ENCODE data around the gene SIRT4. TPM values are rescaled to one million over a fixed set of nuclear protein-coding genes. Genes with fewer than 3 reads are reported as not detected.

The SIRT4 gene
- total RNA-seq, 1 donor = 1.1 TPM

- Histone ChIP-seq H3K4me2 (ENCODE audit: insufficient read depth, low read length) (peak overlapping the region; percentile 94), H3K36me3 (ENCODE audit: insufficient read depth, low read length) (no peaks in the 10 kb centered on the region), H3K79me2 (ENCODE audit: insufficient read depth, low read length) (peaks cover 82% of the 10 kb centered on the region), H3K4me3 (ENCODE audit: insufficient read depth, low read length) (peak overlapping the region; percentile 83), H4K20me1 (ENCODE audit: insufficient read depth, low read length) (peaks cover 48% of the 10 kb centered on the region), H3K27ac (ENCODE audit: low read depth, low read length) (peak overlapping the region; percentile 47), H3K27me3 (ENCODE audit: insufficient read depth, low read length) (no peaks in the 10 kb centered on the region), H2AFZ (ENCODE audit: low read length) (no peak overlapping the region), H3K4me1 (ENCODE audit: insufficient read depth, low read length) (peaks cover 50% of the 10 kb centered on the region), H3K9me3 (ENCODE audit: low read depth, low read length) (no peaks in the 10 kb centered on the region)
- TF ChIP-seq CTCF (IDR thresholded peaks at IDR 0.05; ENCODE audit: extremely low read depth, low read depth, low read length) = no peak
- no peak for DNase-seq (ENCODE audit: insufficient read length, low spot score, missing footprints)
Observed at GRCh38 chr12:120261951-120262851, 39.9 kb upstream of the SIRT4 start.

GRCh38 chr12:120262852-120263747 lies 39.0 kb upstream of the SIRT4 start:
- no peaks in the 10 kb centered on the region for H3K9me3 ChIP-seq (ENCODE audit: low read depth, low read length)
- TF ChIP-seq CTCF (IDR thresholded peaks at IDR 0.05; ENCODE audit: extremely low read depth, low read depth, low read length) = no peak
- H3K4me3 ChIP-seq (ENCODE audit: insufficient read depth, low read length) = peak overlapping the region; percentile 83
- peaks cover 74% of the 10 kb centered on the region for H3K79me2 ChIP-seq (ENCODE audit: insufficient read depth, low read length)
- peaks cover 41% of the 10 kb centered on the region for H4K20me1 ChIP-seq (ENCODE audit: insufficient read depth, low read length)
- H3K4me2 ChIP-seq (ENCODE audit: insufficient read depth, low read length) = peak overlapping the region; percentile 94
- H2AFZ ChIP-seq (ENCODE audit: low read length) = no peak overlapping the region
- H3K36me3 ChIP-seq (ENCODE audit: insufficient read depth, low read length) = no peaks in the 10 kb centered on the region
- H3K27ac ChIP-seq (ENCODE audit: low read depth, low read length) = peak overlapping the region; percentile 47
- peaks cover 41% of the 10 kb centered on the region for H3K4me1 ChIP-seq (ENCODE audit: insufficient read depth, low read length)
- no peak for DNase-seq (ENCODE audit: insufficient read length, low spot score, missing footprints)
- H3K27me3 ChIP-seq (ENCODE audit: insufficient read depth, low read length) = no peaks in the 10 kb centered on the region

DNA sequence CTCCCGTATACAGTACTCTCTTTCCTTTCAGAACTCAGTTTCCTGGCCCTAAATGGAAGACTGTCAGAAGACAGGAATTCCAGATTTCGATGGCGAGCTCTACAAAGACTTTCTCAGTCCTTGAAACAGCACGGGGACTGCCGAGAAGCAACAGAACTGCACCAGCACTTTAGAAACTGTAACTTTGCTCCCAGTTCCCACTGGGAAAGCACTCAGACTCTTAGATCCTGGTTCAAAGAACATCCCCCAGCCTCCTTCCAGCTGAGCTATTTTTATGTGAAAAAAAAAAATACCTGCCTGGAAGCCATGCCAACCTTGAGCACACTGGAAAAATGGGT lies 38.4 kb upstream of the SIRT4 start:
- H3K4me3 ChIP-seq (ENCODE audit: insufficient read depth, low read length) = peak overlapping the region; percentile 83
- peaks cover 35% of the 10 kb centered on the region for H3K4me1 ChIP-seq (ENCODE audit: insufficient read depth, low read length)
- no peak for DNase-seq (ENCODE audit: insufficient read length, low spot score, missing footprints)
- H3K36me3 ChIP-seq (ENCODE audit: insufficient read depth, low read length) = no peaks in the 10 kb centered on the region
- H3K4me2 ChIP-seq (ENCODE audit: insufficient read depth, low read length) = peak overlapping the region; percentile 94
- H3K27me3 ChIP-seq (ENCODE audit: insufficient read depth, low read length) = no peaks in the 10 kb centered on the region
- no peak for TF ChIP-seq CTCF (IDR thresholded peaks at IDR 0.05; ENCODE audit: extremely low read depth, low read depth, low read length)
- no peaks in the 10 kb centered on the region for H3K9me3 ChIP-seq (ENCODE audit: low read depth, low read length)
- peak overlapping the region; percentile 47 for H3K27ac ChIP-seq (ENCODE audit: low read depth, low read length)
- peaks cover 68% of the 10 kb centered on the region for H3K79me2 ChIP-seq (ENCODE audit: insufficient read depth, low read length)
- H2AFZ ChIP-seq (ENCODE audit: low read length) = no peak overlapping the region
- peaks cover 37% of the 10 kb centered on the region for H4K20me1 ChIP-seq (ENCODE audit: insufficient read depth, low read length)
